COR-L47 (cell line): ENCODE results near the gene MTMR11.
A peak's percentile ranks its signal among the peaks of the same experiment; 100 is the strongest.
"Not testable (repeated sequence)": the region's sequence is repeated elsewhere in the genome, so short reads cannot be mapped to it uniquely, and the experiment has no call there.

Experiments
- DNase-seq: peaks from one replicate; lab custom pipeline; 2025; lab: John Stamatoyannopoulos, UW

The MTMR11 gene, protein sequence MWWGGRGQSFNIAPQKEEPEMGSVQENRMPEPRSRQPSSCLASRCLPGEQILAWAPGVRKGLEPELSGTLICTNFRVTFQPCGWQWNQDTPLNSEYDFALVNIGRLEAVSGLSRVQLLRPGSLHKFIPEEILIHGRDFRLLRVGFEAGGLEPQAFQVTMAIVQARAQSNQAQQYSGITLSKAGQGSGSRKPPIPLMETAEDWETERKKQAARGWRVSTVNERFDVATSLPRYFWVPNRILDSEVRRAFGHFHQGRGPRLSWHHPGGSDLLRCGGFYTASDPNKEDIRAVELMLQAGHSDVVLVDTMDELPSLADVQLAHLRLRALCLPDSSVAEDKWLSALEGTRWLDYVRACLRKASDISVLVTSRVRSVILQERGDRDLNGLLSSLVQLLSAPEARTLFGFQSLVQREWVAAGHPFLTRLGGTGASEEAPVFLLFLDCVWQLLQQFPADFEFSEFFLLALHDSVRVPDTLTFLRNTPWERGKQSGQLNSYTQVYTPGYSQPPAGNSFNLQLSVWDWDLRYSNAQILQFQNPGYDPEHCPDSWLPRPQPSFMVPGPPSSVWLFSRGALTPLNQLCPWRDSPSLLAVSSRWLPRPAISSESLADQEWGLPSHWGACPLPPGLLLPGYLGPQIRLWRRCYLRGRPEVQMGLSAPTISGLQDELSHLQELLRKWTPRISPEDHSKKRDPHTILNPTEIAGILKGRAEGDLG

DNA sequence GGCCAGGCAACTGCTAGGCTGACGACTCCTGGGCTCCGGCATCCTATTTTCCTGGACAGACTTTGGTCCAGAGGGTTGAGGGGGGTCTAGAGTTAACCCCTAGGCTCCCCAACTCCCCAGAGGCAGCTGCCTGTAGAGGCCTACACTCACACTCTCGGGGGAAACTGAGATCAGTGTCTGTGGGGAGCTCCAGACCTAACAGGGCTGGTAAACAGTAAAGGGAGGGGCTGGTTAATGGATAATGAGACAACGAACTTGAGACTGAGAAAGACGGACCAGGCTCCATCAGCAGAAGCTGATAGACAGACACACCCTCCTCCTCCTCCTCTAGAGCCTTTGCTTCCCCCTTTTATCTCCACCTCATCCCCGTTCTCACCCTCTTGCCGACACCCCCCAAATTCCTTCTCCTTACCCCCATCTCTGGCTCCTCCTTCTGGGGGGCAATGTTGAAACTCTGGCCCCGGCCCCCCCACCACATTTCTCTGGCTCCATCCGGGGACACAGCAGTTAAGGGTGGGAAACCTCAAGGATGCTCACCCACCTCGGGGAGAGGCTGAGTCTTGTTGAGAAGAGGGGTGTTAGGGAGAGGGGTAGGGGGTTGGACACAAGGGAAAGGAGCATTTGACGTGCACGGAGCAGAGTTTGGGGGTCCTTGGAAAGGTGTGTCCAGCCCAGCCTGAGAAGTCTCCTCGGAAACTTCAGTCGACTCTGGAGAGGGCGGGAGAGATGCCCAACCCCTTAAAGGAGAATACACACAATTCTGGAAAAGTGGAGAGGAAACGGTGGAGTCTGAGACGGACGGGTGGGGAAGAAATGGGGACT lies at the start of gene MTMR11:
MTMR11 (minus strand) TSS at position 710 of the 822 bp plus-strand sequence; CDS start at position 478, 232 bp downstream.
- no peak for DNase-seq

DNA sequence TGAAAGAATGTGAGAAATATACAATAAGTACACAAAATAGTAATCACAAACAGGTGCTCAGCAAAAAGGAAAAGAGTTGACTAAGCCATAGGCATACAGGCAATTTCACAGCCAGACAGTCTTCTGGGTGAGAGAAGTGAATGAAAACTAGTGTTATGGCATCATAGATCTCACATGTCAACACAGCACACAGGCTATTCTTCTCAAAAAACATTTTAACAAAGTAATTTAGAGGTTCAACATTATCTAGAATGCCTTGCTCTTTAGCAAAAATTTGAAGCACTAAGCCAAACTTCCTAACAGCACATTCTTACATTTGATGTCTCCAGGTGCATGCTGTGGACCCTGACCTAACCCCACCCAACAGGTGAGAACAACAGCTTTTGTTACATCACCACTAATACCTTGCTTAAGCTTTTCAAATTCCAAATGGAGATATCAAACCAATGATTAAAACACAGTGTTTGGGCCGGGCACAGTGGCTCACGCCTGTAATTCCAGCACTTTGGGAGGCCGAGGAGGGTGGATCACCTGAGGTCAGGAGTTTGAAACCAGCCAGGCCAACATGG lies 43.4 kb upstream of the MTMR11 start:
- DNase-seq = no peak

DNA sequence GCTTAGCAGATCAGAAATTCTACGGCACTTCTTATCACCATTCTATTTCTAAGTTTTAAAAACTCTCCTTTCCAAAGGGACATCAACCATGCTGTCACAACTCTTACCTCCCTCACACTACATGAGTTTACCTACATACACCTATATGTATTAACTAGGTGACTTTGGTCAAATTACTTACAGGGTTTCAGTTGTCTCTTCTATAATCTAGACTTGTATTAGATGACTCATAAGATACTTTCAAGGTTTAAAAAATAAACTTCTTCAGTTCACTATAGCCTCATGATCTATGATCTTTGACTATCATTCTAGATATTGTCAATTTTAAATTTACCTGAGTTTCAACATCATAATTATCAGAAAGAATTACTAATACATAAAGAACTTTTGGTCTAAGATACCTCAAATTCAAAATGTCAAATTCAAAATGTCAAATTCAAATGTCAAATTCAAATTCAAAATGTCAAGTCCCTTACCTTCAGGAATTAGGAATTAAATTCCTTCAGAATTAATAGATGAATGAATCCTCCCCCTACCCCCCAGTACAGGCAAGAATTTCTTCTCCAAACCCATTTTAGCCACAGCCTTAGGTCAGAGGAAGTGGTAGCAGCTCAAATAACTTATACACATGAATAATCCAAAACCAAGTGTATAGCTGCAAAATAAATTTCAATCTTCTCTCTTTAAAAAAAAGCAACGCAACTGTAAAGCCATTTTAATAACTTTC lies 42.7 kb upstream of the MTMR11 start:
- no peak for DNase-seq

DNA sequence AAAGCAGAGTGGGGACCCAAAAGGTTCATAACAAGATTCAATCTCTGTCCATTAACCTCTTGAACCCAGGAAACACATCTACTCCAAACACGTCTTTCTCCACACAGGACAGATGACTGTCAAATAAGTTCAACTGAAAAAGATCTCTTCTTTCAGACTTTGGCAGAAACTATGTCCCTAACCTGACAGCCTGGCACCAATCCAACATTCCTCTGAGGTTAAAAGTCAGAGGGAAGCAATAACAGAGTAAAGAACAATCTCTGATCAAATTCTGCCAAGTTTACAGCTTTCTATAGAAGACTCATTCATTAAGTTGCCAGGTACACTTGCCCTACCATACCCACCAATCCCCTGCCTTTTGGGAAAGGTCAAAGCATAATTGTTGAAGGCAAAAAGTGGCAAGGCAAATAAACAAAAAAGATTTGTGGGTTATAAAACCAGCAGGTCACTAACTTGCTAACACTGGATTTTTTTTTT lies 41.9 kb upstream of the MTMR11 start:
- no peak for DNase-seq

DNA sequence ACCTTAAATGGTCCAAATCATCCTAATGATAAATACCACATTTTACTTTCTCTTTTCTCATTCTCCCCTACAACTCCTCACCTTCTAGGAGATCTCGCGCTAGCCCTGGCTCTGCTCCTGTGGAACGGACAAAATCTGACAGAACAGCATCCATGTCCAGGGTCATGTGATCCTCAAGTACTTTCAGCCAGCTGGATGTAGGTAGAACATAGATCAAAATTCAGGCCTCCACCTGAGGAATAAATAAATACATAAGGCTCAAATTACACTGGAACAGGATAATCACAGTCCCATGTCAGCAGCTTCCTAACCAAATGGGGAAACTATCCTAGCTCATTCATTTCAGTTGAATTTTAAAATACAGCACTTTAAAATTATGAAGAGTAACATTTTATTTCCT lies 40.7 kb upstream of the MTMR11 start:
- DNase-seq = no peak

DNA sequence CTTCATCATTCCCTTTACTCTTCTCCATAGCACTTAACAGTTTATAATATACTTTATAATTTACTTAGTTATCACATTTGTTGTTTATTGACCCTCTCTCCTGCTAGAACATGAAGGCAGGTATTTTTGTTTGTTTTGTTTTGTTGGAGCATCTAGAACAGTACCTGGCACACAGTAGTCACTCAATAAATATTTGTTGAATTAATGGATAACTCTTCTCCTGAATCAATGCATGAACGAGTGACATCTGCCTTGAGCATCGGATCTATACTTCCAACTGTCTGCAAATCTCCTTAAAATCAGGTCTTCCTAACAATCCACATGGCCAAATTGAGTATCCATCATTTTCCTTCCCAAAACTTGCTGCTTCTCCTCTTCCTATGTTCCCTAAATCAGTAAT lies 35.9 kb upstream of the MTMR11 start:
- no peak for DNase-seq

DNA sequence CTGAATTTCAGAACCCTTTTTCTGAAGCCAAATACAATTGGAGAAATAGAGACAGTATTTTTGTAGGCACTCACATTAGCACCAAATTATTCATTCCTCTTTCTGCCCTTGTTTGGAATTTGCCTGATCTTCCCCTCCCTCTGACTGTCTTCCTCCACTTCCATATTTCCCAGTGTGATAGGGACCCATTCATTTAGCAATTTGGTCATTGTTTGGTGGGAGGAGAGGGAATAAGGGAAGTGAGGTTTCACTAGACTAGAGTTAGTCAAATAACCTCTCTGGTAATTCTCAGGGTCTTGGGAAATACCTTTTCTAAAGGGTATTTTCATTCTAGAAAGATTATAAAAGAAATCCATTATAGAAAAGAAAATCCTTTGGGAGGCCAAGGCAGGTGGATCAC lies 31.0 kb upstream of the MTMR11 start:
- no peak for DNase-seq

DNA sequence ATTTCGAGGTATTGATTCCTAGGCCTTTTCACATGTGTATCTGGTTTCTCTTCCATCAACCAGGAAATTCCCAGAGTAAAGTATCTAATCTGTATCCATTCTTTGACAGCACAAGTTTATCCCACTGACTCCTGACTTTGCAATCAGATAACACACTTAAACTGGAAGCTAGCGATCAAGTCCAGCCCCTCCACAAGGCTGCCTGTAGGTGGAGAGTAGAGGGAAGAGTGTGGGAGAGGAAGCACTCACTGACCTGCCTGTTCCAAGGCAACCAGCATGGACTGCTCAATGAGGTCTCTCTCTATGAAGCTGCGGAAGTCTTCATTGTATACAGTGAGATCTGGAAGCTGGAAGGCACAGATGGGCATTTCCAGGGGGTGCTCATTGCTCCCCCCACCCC lies 30.4 kb upstream of the MTMR11 start:
- no peak for DNase-seq

DNA sequence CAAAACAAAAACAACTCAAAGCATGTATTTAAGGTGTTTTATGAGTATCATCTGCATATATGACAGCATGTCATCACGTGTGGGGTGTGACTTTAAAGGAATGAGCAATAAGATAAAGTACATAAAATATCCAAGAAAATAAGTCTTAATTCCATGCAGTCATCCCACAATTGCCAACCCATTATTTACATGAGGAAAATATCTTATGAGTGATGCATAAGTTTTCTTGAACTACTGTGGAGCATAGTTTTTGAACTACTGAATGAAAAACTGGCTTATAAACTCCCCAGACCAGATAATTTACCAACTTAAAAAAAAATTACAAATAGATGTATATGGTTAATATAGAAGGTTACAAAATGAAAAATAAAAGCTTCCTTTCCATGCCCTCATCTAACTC lies 29.7 kb upstream of the MTMR11 start:
- DNase-seq = no peak

DNA sequence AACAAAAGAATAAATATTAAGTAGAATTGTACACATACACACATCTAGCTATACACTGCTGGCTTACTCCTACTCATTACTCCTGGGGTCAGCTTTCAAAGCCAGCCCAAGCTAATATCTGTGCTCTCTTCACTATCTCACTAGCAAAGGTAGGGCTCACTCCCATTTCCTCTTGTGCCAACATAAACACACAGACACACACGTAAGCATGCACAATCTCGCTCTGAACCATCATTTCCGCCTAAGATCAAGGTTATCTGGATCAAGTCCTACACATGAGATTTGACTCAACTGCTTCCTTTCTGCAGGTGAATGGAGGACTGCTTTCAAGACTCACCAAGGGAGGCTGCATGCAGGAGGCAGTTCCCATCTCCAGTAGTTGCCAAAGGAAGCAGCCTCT lies 28.8 kb upstream of the MTMR11 start:
- no peak for DNase-seq

DNA sequence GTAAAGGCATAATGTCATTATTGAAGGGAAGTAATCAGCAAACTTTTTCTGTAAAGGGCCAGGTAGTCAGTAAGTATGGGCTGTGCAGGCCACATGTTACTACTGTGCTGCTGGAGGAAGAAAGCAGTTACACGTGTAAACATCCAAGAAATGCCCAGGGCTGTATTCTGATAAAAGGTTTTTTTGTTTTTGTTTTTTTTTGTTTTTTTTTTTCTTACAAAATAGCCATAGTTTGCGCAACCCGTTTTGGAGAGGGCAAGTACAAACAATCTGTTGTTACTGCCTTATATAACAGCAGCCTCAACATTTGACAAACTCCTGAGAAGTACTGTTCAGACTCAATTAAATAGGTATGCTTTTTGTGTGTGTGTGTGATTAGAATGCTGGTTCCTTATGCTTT lies 26.7 kb upstream of the MTMR11 start:
- DNase-seq = no peak

DNA sequence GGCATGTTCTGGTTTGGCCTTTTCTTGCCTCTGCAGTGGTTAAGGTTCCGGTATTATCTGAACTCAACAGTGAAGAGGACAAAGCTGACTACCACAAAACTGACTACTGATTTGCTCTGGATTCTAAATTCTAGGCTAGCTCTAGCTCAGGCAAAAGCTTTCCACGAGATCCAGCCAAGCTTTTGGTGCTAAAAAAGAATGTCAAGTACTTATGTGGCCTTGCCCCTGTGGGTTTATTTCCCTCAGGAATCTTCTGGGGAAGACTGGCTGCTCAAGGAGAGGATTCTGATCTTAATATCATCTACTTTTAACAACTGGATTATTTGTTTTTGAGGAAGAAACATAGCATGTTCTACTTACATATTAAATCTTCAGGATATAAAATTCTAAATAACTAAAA lies 26.1 kb upstream of the MTMR11 start:
- no peak for DNase-seq

DNA sequence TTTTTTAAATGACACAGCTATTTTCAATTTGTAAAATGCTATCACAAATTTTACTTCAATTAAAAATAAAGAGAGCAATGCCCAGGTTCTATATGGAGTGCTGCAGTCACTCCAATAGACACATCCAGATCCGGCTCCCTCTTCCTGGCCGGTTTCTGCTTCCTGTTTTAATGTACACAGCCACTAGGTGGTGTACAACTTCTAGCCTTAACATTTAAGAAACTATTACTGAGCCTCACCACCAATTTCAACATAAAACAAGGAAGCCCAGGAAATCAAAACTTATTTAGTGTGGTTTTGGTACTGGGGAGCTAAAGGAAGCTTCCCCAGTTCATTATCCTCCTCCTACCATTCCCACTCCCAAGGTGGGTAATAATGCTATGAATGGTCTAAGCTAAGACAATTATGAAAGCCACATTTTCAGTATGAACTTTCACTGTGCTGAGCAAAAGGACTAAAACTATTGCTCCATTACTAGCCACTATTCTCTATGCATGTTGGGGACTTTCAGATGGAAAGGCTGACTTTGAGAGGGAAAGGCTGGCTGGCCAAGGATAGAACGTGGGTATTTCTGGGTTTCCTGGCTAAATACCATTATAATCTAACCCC lies 25.5 kb upstream of the MTMR11 start:
- DNase-seq = peak; percentile 47

DNA sequence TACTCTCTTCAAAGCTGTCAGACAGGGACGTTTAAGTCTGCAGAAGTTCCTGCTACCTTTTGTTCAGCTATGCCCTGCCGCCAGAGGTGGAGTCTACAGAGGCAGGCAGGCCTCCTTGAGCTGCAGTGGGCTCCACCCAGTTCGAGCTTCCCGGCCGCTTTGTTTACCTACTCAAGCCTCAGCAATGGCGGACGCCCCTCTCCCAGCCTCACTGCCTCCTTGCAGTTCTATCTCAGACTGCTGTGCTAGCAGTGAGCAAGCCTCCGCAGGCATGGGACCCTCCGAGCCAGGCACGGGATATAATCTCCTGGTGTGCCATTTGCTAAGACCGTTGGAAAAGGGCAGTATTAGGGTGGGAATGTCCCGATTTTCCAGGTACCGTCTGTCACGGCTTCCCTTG lies 20.9 kb upstream of the MTMR11 start:
- not testable (repeated sequence) for DNase-seq

DNA sequence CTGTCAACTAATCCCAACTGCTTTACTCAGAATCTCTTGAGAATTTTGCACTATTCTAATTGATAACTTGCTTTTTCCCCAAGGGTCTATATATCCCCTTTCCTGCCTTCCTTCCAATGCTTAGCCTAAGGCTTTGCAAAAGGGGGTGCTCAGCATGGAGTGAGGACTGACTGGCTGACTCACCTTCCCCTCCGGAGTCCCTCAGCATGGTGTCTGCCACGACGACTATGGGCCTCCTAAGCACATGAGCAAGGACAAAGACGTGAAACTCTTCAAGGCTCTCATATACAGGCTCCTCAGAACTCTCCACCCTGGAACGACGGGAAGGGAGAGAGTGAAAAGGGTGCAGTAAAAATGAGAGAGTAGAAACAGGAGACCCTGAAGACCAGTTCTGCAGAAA lies 13.2 kb upstream of the MTMR11 start:
- DNase-seq = no peak

DNA sequence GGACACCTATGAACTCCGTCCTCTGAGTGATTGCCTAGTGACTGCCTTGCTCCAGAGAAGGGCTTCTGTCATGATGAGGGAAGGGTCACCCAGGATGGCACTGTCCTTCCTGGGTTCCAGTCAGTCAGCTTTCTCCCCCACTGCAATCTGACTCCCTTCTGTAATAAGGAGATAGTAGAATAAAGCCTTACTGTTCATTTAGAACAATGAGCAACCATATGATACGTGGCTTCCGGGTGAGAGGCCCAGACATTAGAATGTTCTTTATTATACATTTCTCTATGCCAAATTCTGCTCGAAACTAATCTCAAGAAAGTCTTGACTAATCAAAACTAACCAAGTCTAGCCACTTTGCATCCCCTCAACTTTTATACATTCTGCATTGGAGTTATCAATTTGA lies 8.5 kb upstream of the MTMR11 start:
- no peak for DNase-seq

DNA sequence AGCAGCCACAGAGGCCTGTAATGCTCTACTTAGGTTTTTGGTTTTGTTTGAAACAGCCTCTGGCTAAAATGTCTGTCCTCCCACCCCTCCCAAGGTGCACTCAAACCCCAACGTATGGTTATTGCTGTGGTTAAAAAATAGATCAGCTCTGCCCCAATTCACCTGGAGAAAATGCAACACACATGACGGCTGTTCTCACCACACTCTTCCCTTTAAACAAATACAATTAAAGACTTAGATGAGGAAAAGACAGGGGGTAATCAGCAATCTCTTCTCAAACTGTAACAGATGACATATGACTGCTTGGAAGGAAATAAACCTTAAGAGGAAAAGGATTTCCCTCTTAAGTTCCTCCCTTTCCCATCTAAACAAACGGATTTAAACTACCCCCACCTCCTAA lies 6.2 kb upstream of the MTMR11 start:
- DNase-seq = no peak

DNA sequence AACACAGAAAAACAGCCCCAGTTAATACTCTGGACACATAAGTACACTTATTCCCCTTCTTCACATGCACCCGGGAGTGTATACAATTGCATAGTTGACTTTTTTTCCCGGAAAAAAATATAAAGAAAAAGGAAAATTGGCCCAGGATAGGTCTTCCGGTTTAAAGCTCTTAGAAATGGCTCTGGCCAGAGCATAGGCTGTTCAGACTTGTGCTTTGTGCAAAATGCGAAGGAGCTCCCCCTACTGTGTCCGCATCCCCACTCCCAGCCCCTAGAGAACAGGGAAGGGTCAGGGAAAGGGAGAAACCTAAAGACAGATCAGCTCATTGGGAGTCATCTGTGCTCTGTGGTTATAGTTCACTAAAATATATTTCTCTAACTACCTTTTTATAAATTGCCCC lies 5.5 kb upstream of the MTMR11 start:
- DNase-seq = no peak

DNA sequence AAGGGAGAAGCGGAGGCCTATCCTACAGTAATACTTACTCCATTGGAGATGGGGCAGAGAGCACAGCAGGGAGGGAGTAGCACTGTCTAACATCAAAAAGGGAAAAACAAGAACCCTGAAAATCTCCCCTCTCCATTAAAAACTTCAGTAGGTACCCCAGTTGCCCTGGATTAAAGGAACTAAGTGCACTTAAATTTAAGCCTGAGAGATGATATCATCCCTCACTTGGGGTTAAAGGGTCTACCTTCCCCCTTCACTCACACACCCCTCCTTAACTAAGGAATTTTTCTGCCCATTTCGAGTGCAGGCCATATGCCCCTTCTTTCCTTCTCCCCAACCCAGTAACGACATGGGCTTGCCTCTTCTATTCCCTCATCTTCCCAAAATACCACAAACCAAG lies 3.7 kb upstream of the MTMR11 start:
- DNase-seq = no peak

DNA sequence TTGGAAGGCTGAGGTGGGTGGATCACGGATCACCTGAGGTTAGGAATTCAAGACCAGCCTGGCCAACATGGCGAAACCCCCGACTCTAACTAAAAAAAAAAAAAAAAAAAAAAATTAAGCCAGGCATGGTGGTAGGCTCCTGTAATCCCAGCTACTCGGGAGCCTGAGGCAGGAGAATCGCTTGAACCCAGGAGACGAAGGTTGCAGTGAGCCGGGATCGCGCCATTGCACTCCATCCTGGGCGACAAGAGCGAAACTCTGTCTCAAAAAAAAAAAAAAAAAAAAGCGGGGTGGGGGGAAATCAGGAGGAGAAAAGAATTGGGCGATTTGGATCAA lies 2.0 kb upstream of the MTMR11 start:
- not testable (repeated sequence) for DNase-seq

DNA sequence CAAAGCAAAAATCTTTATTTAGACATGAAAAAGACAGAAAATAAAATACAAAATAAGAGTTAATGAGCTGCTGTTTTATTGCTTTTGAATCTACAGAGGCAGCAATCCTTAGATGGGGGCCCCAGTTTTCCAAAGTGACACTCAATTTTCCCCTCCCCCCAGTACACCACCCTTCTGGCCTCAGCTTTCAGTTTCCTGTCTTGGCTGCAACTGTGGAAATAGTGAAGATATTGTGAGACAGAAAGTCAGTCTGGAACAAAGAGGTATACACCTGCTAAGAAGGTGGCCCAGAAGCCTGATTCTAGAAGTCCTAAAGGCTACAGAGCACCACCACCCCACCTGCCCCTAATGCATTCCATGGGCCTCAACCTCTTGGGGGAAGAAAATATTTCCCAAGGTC lies 1.1 kb upstream of the MTMR11 start:
- DNase-seq = no peak
